Activated CD4-positive, alpha-beta T cell treated with anti-CD3 and anti-CD28 coated beads for 4 hours (primary cell): ENCODE results near the gene GPX2.

Source experiments
- DNase-seq, 2 donors: peaks; one replicate each; pipeline ENCODE4 v3.0.0-alpha.2; 2020

Gene GPX2

DNA sequence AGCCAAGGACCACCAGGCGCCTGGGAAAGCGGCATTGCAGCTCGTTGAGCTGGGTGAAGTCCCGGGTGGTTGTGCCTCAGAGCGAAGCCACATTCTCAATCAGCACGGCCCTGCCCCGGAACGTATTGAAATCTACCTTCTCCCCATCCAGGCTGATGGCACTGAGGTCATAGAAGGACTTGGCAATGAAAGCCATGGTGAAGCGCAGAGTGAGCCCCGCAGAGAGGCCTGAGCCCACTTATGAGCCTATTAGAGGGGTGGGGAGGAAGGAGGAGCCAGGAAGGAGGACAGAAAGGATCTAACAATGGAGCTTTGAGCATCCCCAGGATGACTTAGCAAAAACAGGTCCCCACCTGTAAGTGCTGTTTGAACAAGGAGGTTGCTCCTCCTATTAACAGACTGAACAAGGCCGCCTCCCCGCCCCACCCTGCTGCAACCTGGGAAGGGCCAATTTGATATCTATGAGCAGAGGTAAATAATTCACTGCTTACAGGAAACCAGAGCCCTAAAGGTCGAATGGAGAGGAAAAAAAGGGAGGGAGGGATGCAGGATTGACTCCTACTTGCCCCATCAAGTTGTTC, at the start of gene GPX2:
Gene GPX2, minus strand, starts transcription at position 215 of the 581 bp plus-strand sequence. Its CDS starts 19 bp downstream, at position 196.
- DNase-seq: no peak

- no peak for DNase-seq
These were observed 48.4 kb upstream of the GPX2 start for GRCh38 chr14:64990939-64991338.

GRCh38 chr14:64990296-64990695, 47.8 kb upstream of the GPX2 start:
- DNase-seq: no peak

DNA sequence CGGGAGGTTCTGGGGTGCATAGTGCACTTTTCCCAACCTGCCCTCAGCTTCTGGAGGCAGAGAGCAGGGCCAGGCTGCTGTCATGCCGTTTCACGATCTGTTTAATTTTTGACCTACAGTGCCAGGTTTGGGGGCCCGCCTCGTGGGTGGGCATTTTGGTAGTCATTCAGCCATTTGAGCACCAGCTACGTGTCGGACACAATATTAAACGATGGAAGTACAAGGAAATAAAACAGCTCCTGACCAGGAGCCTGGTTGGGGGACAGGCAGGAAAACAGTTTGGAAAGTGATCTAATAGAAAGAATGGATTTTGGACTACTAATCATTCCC, 44.9 kb upstream of the GPX2 start:
- no peak for DNase-seq

DNA sequence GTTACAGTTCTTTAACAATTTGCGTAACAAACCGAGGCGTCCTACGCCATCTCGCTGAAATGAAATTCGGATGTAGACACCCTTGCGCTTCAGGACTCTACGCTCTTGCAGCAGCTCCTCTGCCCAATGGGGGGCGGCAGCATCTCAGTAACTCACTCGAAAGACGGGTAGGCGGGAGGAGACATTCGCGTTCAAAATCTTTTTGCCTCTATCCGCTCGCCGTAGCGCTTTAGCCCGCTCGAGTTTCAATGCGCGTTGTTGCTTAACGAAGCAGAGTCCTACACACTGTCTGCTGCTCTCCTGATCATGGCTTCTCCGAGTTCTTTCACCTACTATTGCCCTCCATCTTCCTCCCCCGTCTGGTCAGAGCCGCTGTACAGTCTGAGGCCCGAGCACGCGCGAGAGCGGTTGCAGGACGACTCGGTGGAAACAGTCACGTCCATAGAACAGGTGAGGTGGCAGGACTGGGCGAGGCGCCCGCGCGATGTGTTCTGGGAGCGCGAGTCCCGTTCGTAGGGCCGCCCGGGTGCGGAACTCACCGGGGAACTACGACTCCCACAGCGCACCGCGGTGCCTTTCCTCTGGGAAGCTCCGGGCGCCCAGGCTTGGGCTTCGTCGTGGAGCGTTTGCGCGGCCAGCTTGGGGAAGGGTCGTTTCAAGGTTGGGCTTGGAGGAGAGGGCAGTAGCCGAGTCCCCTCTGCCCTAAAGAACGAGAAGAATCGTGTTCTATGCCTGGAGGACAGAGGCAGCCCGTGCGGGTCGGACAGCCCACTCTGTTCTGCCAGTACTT, 44.3 kb upstream of the GPX2 start, which contains the start of gene FNTB:
Gene FNTB, plus strand, starts transcription at position 248 of the 790 bp plus-strand sequence. Its CDS starts 59 bp downstream, at position 307.
- peak; percentile 91 for DNase-seq

DNA sequence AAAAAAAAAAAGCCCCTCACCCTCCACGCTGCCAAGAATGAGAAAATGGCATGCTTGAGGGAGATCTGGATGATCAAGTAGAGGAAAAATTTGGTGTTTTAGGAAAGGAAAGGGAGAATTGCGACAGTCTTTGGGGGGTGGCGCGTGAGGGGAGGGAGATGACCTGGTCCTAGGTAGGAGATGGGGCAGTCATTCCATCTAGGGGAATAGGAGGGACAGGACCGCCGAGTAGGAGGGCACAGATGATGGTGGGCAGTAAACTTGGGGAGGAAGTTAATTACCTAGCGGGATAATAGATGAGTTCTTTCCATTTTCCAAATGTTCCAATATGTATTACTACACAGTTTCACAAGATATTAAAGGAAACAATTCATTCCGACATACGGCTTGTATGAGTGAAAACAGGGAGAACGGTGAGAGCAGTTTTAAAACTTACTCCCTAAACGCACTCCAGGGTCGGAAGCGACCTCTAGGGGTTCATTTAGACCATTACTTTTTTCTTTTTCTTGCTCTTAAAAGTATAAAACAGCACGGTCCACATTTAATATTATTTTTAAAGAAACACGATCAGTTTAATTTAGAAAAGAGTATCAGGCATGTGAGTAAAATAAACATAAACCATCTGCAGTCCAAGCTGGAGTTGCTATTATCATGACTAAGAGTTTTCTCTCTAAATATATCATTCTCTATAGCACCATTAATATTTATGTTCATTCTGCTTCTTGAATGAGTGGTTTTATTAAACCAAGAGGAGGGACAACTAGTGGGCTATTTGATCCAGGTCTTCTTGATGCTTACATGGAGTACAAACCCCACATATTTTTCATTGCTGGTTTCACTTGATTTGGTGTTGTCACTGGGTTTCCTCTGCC, 41.1 kb upstream of the GPX2 start:
- DNase-seq: peak; percentile 28 to 39

DNA sequence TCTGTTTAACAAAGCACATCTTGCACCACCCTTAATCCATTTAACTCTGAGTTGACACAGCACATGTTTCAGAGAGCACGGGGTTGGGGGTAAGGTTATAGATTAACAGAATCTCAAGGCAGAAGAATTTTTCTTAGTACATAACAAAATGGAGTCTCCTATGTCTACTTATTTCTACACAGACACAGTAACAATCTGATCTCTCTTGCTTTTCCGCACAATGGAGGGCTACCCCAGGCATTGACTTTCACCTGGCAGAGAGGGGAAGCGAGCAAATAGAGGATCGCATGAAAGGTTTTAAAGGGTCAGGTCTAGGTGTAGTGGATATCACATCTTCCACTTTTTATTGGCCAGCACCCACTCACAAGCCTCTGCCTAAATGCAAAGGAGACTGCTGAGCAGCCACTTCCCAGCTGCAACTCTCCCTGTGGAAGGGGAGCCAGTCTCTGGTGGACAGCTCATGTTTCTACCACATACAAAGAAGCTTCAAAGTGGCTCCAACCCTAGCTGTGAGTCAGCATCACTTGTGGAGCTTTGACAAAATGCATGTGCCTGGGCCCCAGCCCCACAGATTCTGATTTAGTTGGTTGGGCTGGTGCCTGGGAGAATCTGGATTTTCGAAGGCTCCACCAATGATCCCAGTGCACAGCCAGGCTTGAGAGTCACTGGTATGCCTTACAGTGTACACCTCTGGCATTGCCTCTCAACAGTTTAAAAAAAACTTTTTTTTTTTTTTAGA, 37.0 kb upstream of the GPX2 start:
- no peak for DNase-seq

- DNase-seq: no peak
These were observed 32.0 kb upstream of the GPX2 start for GRCh38 chr14:64974563-64974962.

DNA sequence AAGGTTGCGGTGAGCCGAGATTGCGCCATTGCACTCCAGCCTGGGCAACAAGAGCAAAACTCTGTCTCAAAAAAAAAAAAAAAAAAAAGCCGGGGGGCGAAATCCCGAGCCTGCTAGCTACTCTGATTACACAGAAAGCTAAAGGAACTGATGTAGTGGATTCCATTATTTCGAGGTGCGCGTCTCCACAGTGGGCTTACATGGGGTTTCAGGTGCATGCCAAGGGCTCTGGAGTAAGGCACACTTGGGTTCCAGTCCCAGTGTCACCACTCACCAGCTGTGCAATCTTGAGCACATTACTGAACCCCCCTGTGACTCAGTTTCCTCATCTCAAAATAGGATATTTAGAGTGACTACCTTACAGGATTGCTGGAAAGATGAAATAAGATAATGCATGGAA, 31.3 kb upstream of the GPX2 start:
- DNase-seq: no peak

DNA sequence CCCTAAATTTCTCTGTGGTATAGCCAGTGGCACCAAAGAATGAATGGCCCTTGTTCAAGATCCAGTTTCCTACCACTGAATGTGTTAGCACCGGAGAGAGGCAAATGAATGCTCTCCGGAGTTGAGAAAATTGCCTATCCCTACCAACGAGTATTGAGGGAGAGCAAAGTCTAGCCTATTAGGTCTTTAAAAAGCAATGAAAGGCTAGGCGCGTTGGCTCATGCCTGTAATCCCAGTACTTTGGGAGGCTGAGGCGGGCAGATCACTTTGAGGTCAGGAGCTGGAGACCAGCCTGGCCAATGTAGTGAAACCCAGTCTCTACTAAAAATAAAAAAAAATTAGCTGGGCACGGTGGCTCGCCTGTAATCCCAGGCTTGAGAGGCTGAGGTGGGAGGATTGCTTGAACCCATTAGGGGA, 30.5 kb upstream of the GPX2 start:
- no peak for DNase-seq

GRCh38 chr14:64971943-64972791, 29.6 kb upstream of the GPX2 start, which contains the start of gene RAB15:
TSS of gene RAB15 (minus strand) at chr14:64972336. CDS start at chr14:64972076, 260 bp downstream.
- peak; percentile 37 to 39 for DNase-seq

DNA sequence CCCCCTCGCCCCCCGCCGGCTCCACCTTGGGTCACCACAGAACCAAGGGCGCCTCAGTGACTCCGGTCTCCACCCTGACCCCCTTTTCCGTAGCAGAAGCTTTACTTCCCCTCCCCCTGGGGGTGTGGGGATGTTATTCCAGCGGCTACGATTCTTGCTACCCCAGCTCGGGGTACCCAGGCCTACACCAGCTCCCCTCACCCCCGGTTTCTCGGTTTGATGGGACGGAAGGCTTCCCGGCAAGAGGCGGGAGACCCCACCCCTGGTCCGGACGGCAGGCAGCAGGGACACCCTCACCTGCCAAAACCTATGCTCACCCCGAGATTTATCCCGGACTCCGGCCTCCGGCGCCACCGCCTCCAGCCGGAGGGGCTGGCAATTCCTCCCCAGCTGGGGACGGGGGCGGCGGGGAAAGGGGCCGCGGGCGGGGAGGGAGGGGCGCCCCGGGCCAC, 29.0 kb upstream of the GPX2 start:
- no peak for DNase-seq

DNA sequence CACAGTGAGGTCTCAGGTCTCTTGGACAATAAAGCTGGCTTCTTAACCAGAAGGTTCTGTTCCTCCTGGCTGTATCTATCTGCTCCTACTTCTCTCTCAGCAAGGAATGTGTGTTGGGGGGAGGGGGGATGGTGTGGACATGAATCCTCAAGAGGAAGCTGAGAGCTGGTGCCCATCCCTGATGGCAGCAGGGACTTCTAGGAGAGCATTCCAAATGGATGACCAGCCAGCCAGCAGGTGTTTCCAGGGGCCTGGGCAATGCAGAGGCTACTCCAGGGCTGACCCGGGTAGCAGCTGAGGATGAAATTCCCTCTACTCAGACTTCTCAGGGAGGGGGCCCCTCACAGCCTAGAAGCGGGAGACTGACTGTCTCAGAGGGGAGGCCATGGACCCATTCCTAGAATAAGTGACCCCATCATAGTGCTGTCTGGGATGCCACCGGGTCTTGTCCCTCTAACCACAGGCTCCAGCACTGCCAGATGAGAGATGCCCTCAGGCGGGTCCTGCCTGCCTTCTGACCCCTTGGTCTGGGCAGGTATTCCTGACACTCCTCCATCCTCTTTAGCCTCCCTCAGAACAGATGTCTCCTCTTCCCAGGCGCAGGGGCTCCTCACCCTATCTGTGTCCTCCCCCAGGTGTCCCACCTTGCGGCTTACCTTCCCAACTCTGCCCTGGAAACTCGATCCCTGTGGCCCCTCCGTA, 28.4 kb upstream of the GPX2 start:
- DNase-seq: no peak

DNA sequence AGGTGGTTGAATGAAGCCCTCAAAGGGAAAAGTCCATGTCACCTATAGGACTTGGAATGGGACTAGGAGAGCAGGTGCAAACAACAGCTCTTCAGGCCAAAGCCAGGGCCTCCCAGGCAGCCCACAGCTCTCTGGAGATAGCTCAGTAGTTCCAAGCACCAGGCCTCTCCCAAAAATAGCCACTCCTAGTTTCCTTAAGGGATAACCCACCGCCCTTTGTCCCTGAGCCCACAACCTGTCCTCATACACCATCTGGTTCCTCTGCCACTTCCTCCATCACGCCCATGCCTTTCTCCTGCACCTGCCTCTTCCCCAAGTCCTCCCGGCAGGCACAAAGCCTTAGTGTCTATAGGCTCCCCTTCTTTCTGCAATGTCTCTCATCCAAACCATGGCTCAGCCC, 27.5 kb upstream of the GPX2 start:
- no peak for DNase-seq

DNA sequence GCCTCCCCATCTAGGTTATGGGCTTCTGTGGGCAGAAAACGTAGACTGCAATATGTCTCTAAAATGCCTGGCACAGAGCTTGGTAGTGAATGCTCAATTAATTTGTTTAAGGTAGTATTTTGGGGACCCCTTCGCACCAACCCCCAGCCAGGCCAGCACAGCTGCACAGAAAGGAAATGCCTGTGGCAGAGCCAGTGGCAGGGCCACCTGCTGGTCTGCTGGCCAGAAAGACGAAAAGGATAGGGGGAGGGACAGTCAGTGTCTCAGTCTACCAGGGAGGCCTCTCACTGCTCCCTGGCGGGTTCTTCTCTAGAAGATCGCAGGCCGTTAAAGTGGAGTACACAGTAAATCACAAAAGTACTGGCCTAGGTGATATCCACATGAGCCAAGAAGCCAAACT, 26.1 kb upstream of the GPX2 start:
- DNase-seq: no peak

- no peak for DNase-seq
These were observed 25.6 kb upstream of the GPX2 start for GRCh38 chr14:64968167-64968566.

DNA sequence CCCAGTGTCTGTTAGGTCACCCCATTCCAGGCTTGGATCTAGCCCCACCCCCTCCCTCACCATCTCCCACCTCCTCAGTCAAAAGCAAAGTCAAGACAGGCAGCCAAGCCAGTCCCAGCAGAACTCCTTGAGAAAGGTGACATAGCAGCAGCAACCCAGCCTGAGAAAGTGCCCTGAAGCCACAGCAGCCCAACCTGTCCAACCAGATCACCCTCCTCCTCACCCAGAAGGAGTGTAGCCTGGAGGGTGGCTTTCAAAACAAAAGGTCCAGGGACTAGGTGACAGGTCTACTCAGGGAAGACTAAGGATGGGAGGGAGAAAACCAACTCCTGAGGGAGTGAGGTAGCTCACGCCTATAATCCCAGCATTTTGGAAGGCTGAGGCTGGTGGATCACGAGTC, 24.4 kb upstream of the GPX2 start:
- DNase-seq: no peak

DNA sequence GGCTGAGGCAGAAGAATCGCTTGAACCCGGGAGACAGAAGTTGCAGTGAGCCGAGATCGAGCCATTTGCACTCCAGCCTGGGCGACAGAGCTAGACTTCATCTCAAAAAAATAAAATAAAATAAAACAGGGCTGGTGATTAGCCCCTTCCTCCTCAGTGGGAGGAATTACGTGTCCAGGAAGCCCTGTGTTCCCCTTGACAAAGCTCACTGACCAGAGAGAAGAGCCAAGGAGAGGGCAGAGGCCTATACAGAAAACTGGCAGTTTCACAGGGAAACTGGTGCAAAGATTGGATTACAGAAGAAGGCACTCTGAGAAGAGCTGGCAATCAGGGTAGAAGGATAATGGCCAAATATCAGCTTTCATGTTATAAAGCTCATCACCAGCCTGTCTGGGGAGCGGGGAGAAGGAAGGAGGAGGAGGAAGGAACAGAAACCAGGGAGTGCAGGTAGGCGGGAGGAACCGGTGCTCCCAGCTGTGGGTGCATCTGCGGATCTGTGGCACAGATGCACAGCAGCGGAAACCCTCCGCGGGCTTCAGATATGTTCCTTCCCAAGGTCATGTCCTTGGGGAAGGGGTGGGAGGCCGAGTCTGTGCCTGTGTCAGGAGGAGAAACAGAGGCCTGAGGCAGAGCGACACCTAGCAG, 22.9 kb upstream of the GPX2 start:
- DNase-seq: no peak

GRCh38 chr14:64963611-64964010, 21.1 kb upstream of the GPX2 start:
- no peak for DNase-seq

- DNase-seq: no peak
These were observed 18.3 kb upstream of the GPX2 start for GRCh38 chr14:64960762-64961276.
